Activated CD8-positive, alpha-beta T cell treated with anti-CD3 and anti-CD28 coated beads for 36 hours (primary cell): ENCODE measurements around the gene ZNF786. TPM values are rescaled to one million over a fixed set of nuclear protein-coding genes. Genes with fewer than 3 reads are reported as not detected.
A peak's percentile ranks its signal among the peaks of the same experiment; 100 is the strongest.
"Not testable (repeated sequence)": the region's sequence is repeated elsewhere in the genome, so short reads cannot be mapped to it uniquely, and the experiment has no call there.

Experiments
- ATAC-seq: fragments of 200-7000 bp; cut with Tn5 transposase; one replicate; pipeline ENCODE4 v1.10.0; 2021; ENCODE audit warnings: mild to moderate bottlenecking, moderate library complexity
- CTCF ChIA-PET: fragments of 350-600 bp; sonication (Branson Sonifier 250); formaldehyde crosslinking; loops from one replicate; lab custom pipeline; 2021; ENCODE audit warnings: antibody characterized with exemption; lab: Charles Lee
- POLR2A ChIA-PET: fragments of 350-600 bp; sonication (Branson Sonifier 250); formaldehyde crosslinking; loops from one replicate; lab custom pipeline; 2021; ENCODE audit warnings: antibody characterized with exemption; lab: Charles Lee
- DNase-seq: peaks from one replicate; pipeline ENCODE4 v3.0.0-alpha.2; 2020
- H3K27ac Mint-ChIP-seq: one replicate; pipeline ENCODE4 v1.8.0; 2021; ENCODE audit warnings: mild to moderate bottlenecking, mixed read lengths
- H3K27me3 Mint-ChIP-seq: one replicate; pipeline ENCODE4 v1.8.0; 2021; ENCODE audit warnings: mixed read lengths
- H3K36me3 Mint-ChIP-seq: one replicate; pipeline ENCODE4 v1.8.0; 2021; ENCODE audit warnings: low read depth, mixed read lengths
- H3K4me1 Mint-ChIP-seq: one replicate; pipeline ENCODE4 v1.8.0; 2021; ENCODE audit warnings: low read depth, mixed read lengths
- H3K4me3 Mint-ChIP-seq: one replicate; pipeline ENCODE4 v1.8.0; 2021; ENCODE audit warnings: mild to moderate bottlenecking, moderate library complexity, mixed read lengths
- H3K9me3 Mint-ChIP-seq: one replicate; pipeline ENCODE4 v1.8.0; 2021; ENCODE audit warnings: mixed read lengths
- CTCF ChIP-seq: fragments of 200-600 bp; IDR thresholded peaks from one replicate; pipeline ENCODE4 v1.8.0; 2022; ENCODE audit warnings: antibody characterized with exemption, mild to moderate bottlenecking
- intact Hi-C: fragments of 100-400 bp; cut with micrococcal nuclease; formaldehyde crosslinking; loops from one replicate; pipeline ENCODE4 v1.10.0; 2022
- total RNA-seq, 2 experiments: library from RNA; stranded (reverse); gene quantifications; one replicate each; pipeline ENCODE4 v1.2.3, GENCODE V29; 2021

ZNF786 gene
- total RNA-seq, 2 experiments from 2014 or later, result 4.0 to 4.3 TPM

- Mint-ChIP-seq H3K36me3 (peaks cover 24% of the 10 kb centered on the region), H3K4me3 (no peak overlapping the region), H3K9me3 (no peaks in the 10 kb centered on the region), H3K27ac (no peak overlapping the region), H3K4me1 (peaks cover 4% of the 10 kb centered on the region), H3K27me3 (no peaks in the 10 kb centered on the region)
- intact Hi-C loops, result no loop called here
- CTCF ChIA-PET, result interaction anchor here (1.3 to 3.7 kb wide), 2 partner anchors 63 to 65 kb away, joined by 4 to 10 read pairs; no protein-coding TSS in a partner anchor
- no peak for TF ChIP-seq CTCF
- no peak for DNase-seq
- no peak for ATAC-seq
- POLR2A ChIA-PET, result interaction anchor here (2.0 kb wide), 1 partner anchor 44 kb away, joined by 7 read pairs; no protein-coding TSS in a partner anchor
These were observed 20.0 kb downstream of the ZNF786 start for GRCh38 chr7:149070372-149071125.

- H3K4me1 Mint-ChIP-seq, result peaks cover 5% of the 10 kb centered on the region
- H3K9me3 Mint-ChIP-seq, result no peaks in the 10 kb centered on the region
- H3K27me3 Mint-ChIP-seq, result no peaks in the 10 kb centered on the region
- intact Hi-C loops, result loop anchor here (5.0 kb wide), 2 partner anchors 41 to 61 kb away; partner anchors contain the start of gene PDIA4
- no peak for ATAC-seq
- peak; percentile 36 for DNase-seq
- ChIA-PET CTCF (interaction anchor here (0.9 kb wide), 1 partner anchor 20 kb away, joined by 3 read pairs; no protein-coding TSS in a partner anchor), POLR2A (no interaction called here)
- H3K4me3 Mint-ChIP-seq, result no peak overlapping the region
- no peak for TF ChIP-seq CTCF
- H3K27ac Mint-ChIP-seq, result no peak overlapping the region
- H3K36me3 Mint-ChIP-seq, result peaks cover 19% of the 10 kb centered on the region
These were observed 22.6 kb downstream of the ZNF786 start for GRCh38 chr7:149067869-149068268.

GRCh38 chr7:149063476-149063875 is 27.0 kb downstream of the ZNF786 start:
- Mint-ChIP-seq H3K4me3 (no peak overlapping the region), H3K36me3 (peaks cover 4% of the 10 kb centered on the region), H3K27ac (no peak overlapping the region), H3K27me3 (no peaks in the 10 kb centered on the region), H3K9me3 (no peaks in the 10 kb centered on the region), H3K4me1 (peaks cover 8% of the 10 kb centered on the region)
- ATAC-seq (no peak), DNase-seq (no peak)
- ChIA-PET CTCF (no interaction called here), POLR2A (interaction anchor here (0.9 kb wide), 1 partner anchor 57 kb away, joined by 6 read pairs; no protein-coding TSS in a partner anchor)
- intact Hi-C loops, result no loop called here
- TF ChIP-seq CTCF, result no peak

GRCh38 chr7:149062217-149062899 is 28.2 kb downstream of the ZNF786 start:
- H3K4me3 Mint-ChIP-seq, intact Hi-C loops, H3K27ac Mint-ChIP-seq: not testable (repeated sequence)

GRCh38 chr7:149060156-149060555 is 30.4 kb downstream of the ZNF786 start:
- no peak for TF ChIP-seq CTCF
- intact Hi-C loops, result no loop called here
- no peak for ATAC-seq
- H3K27me3 Mint-ChIP-seq, result no peaks in the 10 kb centered on the region
- POLR2A ChIA-PET, result interaction anchor here (0.8 to 1.1 kb wide), 2 partner anchors 11 to 53 kb away, joined by 3 read pairs; no protein-coding TSS in a partner anchor
- no peaks in the 10 kb centered on the region for H3K9me3 Mint-ChIP-seq
- H3K4me1 Mint-ChIP-seq, result peaks cover 6% of the 10 kb centered on the region
- CTCF ChIA-PET, result no interaction called here
- DNase-seq, result no peak
- no peak overlapping the region for H3K27ac Mint-ChIP-seq
- H3K4me3 Mint-ChIP-seq, result no peak overlapping the region
- H3K36me3 Mint-ChIP-seq, result no peaks in the 10 kb centered on the region

More at GRCh38 chr7:149062217-149062899, 28.2 kb downstream of the ZNF786 start:
- DNase-seq, H3K27me3 Mint-ChIP-seq, POLR2A ChIA-PET, H3K4me1 Mint-ChIP-seq, H3K9me3 Mint-ChIP-seq, ATAC-seq, H3K36me3 Mint-ChIP-seq: not testable (repeated sequence)
- CTCF ChIA-PET, result interaction anchor here (1.9 kb wide), 1 partner anchor 57 kb away, joined by 6 read pairs; no protein-coding TSS in a partner anchor
